HepG2 (cell line): ENCODE measurements around the gene PCARE. TPM values are rescaled to one million over a fixed set of nuclear protein-coding genes. Genes with fewer than 3 reads are reported as not detected.

Experiments
- ATF1 ChIP-seq: IDR thresholded peaks from 2 replicates; pipeline ENCODE4 v1.6.1; 2016; ENCODE audit warnings: mild to moderate bottlenecking, control low read depth
- RBM22 ChIP-seq: fragments of 200-400 bp; formaldehyde crosslinking; optimal IDR thresholded peaks from 2 replicates; pipeline ENCODE3; 2017; ENCODE audit warnings: mild to moderate bottlenecking, low read length, moderate library complexity
- SMARCE1 ChIP-seq: fragments of 450-650 bp; IDR thresholded peaks from 2 replicates; pipeline ENCODE4 v1.6.1; 2017; ENCODE audit warnings: borderline replicate concordance
- TBX2 ChIP-seq: sonication (generic); formaldehyde crosslinking; IDR thresholded peaks from 2 replicates; pipeline ENCODE4 v1.5.0; 2020; ENCODE audit warnings: missing genetic modification reagents, mild to moderate bottlenecking, borderline replicate concordance
- TIGD3 ChIP-seq: sonication (generic); formaldehyde crosslinking; IDR thresholded peaks from 2 replicates; pipeline ENCODE4 v1.5.1; 2020; ENCODE audit warnings: mild to moderate bottlenecking, missing genetic modification reagents, borderline replicate concordance
- ZBTB21 ChIP-seq: sonication (generic); formaldehyde crosslinking; IDR thresholded peaks from 2 replicates; pipeline ENCODE4 v1.4.0; 2020; ENCODE audit warnings: missing genetic modification reagents
- ZNF251 ChIP-seq: sonication (generic); formaldehyde crosslinking; IDR thresholded peaks from 2 replicates; pipeline ENCODE4 v1.9.0; 2021; ENCODE audit warnings: mild to moderate bottlenecking, missing genetic modification reagents
- ZNF646 ChIP-seq: sonication (generic); formaldehyde crosslinking; IDR thresholded peaks from 2 replicates; pipeline ENCODE4 v1.9.0; 2021; ENCODE audit warnings: mild to moderate bottlenecking, missing genetic modification reagents
- polyA plus RNA-seq, 8 experiments: library from polyadenylated mRNA; depleted of rRNA in 3 of 8; stranded (reverse) in 7 of 8; unstranded in 1 of 8; fragments of >200 nt; fragmentation: Illumina TruSeq in 4 of 8; extraction: Trizol in 4 of 8; gene quantifications; 2 replicates each; pipeline versions ENCODE4 v1.2.1 to v1.2.3, GENCODE V29; 2011 to 2016; ENCODE audit warnings: low read depth in 4 of 8, missing spikeins in 1 of 8, mixed read lengths in 1 of 8; ENCODE audit not compliant: insufficient read depth in 1 of 8
- total RNA-seq, 5 experiments: library from RNA; depleted of rRNA; stranded (reverse); fragments of >200 nt; fragmentation: Illumina TruSeq; extraction: Trizol; gene quantifications; 2 replicates each; pipeline ENCODE4 v1.2.3, GENCODE V29; 2016; ENCODE audit warnings: low read depth in 1 of 5

PCARE gene
- total and polyA plus RNA-seq, 2 of the 13 experiments (the other 11 are each of a cell fraction or from before 2014, with no cell fraction given): not detected

GRCh38 chr2:29022679-29023078 is 51.6 kb downstream of the PCARE start (continued):
- TF ChIP-seq ZBTB21 (CRISPR knock-in tag) (no peak), ZNF251 (no peak), SMARCE1 (no peak), TBX2 (no peak), ATF1 (CRISPR knock-in tag) (no peak), RBM22 (no peak), ZNF646 (CRISPR knock-in tag) (no peak), TIGD3 (CRISPR knock-in tag) (no peak)
